Measurements from ENCODE around the gene DNAJB6.
A peak's percentile ranks its signal among the peaks of the same experiment; 100 is the strongest.

Gene DNAJB6

DNA sequence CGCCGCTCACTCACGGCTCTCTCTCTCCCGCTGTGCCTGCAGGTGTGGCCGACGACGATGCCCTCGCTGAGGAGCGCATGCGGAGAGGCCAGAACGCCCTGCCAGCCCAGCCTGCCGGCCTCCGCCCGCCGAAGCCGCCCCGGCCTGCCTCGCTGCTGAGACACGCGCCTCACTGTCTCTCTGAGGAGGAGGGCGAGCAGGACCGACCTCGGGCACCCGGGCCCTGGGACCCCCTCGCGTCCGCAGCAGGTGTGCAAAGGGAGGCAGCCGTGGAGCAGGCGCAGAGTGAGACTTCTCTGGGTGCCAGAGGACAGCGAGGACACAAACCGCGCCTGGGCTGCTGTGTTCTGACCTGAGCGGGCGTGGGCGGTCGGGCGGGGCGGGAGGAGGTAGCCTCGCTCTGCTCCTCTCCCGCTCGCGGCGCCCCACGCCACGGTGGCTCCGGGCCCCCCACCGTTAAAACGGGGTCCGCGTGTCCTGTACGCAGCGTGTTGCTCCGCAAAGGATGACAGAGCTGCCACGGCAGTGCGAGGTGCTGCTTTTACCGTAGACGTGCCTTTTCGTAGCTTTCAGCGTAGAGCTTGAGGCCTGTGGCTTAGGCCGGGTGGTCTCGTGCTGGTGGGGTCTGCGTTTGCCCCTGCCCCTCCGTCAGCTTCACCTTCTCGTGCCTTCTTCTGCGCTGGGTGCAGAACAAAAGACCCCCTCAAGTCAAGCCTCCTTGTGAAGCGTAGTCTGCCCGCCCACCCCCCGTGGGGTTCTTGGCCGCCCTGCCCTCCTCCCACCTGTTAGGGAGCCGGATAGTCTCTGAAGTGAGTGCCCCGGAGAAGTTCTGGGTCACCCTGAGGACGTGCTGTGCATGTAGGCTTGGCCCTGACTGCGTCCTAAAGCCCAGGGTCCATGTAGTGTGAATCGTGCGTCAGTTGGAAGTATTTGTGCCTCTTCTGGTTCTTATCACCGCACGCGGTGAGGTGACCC is 73.2 kb downstream of the DNAJB6 start:
- no peak for DNase-seq (ENCODE audit: low spot score)

GRCh38 chr7:157410831-157411556 is 74.2 kb downstream of the DNAJB6 start:
- no peak for DNase-seq (ENCODE audit: low spot score)

GRCh38 chr7:157411580-157411979 is 74.8 kb downstream of the DNAJB6 start:
- DNase-seq (ENCODE audit: low spot score), result peak; percentile 54

DNA sequence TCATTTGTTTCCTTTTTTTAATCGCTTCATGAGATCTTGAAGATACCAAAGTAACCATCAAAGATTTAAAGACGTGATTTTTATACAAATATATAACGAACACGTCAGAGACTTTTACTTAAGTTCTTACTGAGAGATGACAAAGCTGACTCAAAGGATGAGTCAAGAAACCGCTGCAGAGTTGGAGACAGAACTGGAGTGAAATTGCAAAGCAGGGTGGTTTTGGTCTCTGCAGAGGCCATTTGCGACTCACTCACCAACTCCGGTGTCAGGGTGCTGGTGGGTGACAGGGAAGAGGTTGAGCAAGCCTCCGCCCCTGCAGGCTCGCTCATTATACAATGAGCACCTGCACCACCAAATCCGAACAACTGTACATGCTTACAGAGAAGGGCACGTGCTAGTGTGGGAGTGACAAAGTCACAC is 75.2 kb downstream of the DNAJB6 start:
- DNase-seq (ENCODE audit: low spot score), result peak; percentile 69

DNA sequence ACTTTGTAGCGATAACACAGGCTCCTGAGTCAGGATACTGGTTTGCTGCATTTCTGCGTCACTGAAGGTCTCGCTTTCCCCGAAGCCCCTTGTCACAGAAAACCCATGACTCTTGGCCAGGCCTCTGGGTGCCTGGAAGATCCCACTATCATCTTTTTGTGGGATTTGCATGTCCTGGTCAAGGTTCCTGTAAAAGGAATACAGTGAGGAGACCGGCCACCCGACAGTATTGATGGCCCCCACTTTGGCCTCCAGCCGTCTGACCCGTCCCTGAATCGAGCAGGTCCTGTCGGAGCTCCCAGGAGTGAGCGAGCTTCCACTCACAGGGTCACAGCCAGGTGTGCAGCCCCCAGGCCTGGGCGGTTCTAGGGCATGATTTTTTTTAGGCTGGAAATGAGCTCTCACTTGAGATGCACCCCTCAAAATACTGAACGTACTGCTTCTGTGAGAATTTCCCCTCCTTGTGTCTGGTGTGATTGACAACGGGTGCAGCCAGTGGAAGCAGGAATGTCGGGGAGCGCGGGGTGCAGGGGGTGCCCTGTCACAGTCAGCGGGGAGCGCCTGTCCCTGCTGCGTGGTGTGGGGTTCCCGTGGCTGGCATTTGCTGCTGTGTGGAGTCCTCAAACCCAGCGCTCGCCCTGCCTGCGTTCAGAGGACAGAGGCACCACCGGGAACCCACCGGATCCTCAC is 75.8 kb downstream of the DNAJB6 start:
- DNase-seq (ENCODE audit: low spot score), result no peak

DNA sequence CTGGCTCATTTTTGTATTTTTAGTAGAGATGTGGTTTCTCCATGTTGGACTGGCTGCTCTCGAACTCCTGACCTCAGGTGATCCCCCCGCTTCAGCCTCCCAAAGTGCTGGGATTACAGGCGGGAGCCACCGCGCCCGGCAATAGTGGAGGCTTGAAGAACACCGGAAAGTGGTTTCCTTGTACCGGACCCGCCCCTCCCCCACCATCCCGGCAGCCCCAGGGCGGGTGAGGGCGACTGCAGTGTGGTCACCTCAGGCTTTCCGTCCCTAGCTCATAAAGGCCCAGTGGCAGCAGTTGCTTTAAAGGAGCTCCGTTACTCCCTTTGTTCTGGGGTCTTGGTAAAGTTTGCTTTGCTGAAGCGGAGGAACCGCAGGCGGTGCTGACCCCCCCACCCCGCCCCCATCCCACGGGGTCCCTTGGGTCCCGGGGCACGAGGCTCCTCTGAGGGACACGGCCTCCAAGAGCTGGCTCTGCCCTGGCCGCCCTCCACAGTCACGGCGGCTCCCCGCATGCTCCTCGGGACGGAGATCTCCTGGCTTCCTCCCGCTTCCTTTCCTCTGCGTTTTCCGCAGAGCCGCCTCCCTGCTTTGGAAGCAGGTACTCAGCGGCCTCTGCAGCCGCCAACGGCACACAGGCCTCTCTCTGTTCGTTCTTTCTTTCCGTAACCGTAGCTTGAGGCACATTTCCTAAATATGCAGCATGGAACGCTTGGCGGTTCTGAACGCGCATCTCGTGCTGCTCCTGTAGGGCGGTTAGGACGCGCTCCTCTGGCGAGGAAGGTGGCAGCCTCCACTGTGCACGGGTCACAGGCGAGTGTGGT is 77.3 kb downstream of the DNAJB6 start:
- no peak for DNase-seq (ENCODE audit: low spot score)

DNA sequence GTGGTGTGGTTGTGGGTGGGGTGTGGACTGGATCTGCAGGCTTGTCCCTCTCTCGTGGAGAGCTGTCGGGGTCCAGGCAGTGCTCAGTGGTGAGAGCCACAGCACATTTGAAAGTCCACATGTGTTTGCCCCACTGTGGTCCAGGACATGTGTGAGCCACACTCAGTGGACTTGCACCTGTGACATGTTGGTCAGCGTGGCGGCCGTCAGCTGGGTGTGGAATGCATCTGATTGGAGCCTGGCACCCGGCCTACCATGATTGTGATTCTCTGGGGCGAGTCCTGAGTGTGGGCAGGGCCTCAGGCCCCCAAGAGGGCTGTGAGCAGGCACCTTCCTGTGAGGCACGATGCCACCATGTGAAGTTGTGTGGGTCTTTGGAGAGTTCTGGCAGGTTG is 77.9 kb downstream of the DNAJB6 start:
- no peak for DNase-seq (ENCODE audit: low spot score)

DNA sequence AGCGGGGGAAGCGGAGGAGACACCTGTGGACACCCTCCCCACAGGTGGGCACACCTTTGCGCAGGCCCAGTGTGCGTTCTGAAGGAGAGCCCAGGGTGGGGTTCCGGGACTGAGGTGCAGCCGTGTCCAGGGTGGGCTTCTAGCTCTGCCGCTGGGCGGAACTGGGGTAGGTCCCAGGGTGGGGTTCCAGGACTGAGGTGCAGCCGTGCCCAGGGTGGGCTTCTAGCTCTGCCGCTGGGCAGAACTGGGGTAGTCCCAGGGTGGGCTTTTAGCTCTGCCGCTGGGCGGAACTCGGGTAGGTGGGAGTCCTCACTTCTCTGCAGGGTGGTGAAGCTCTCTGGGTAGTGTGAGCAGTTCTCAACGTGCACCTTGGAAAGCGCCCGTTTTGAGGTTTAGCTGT is 78.7 kb downstream of the DNAJB6 start:
- DNase-seq (ENCODE audit: low spot score), result no peak

DNA sequence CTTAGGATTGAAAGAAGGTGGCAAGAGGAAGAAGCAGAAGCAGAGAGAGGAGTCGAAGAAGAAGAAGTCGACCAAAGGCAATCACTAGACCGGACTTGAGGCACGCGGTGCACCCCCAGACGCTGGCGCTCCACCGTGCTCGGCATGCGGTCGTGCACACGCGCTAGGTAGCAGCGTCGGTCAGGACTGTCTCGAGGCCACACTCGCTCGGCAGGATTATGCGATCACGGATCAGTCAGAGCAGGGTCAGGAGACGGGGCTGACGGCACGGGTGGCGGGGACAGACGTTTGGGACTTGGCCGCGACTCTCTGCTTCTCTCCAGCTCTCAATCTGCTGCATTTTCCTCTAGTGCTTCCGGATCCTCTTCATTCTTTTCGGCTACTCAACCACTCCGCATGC is 79.2 kb downstream of the DNAJB6 start:
- DNase-seq (ENCODE audit: low spot score), result no peak

DNA sequence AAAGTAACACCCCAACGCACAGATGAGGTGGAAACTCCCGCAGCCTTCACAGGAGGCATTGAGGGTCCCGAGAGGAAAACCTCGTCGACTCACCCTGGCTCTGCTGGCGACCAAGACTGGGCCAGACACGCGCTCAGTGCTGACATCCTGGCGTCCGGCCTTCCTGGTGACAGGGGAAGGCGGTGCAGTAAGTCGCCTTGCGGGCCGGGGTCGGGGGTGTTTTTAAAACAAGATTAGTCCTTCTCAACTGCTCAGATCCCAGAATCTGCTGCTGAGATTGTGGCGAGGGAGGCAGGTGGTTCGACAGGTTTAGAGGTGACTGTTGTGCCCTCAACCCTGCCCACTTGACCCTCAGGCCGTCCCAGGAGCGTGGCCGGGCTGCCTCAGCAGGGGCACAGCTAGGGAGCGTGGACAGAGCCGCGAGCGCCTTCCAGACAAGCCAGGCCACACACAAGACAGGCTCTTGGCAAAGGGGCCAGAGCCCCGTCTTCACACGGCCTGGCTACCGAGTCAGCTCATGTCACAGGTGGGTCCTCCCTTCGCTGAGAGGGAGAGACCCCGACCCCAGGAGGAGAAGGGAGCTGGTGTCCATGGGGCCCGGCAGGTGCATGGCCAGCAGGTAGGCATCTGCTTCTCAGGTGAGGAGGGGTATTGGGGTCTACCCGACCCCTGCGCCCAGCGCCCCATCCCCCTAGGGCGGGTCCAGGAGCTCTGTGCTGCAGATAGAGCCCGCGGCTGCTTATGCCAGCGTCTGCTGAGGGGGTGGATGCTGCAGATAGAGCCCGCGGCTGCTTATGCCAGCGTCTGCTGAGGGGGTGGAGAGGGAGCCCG is 81.6 kb downstream of the DNAJB6 start:
- DNase-seq (ENCODE audit: low spot score), result no peak

GRCh38 chr7:157419035-157419293 is 82.2 kb downstream of the DNAJB6 start:
- DNase-seq (ENCODE audit: low spot score), result no peak

GRCh38 chr7:157422279-157422678 is 85.5 kb downstream of the DNAJB6 start:
- DNase-seq (ENCODE audit: low spot score), result no peak

GRCh38 chr7:157423348-157423747 is 86.5 kb downstream of the DNAJB6 start:
- no peak for DNase-seq (ENCODE audit: low spot score)

GRCh38 chr7:157423886-157424565 is 87.2 kb downstream of the DNAJB6 start:
- no peak for DNase-seq (ENCODE audit: low spot score)

- no peak for DNase-seq (ENCODE audit: low spot score)
These were observed 88.4 kb downstream of the DNAJB6 start for GRCh38 chr7:157425137-157425731.

- no peak for DNase-seq (ENCODE audit: low spot score)
These were observed 89.0 kb downstream of the DNAJB6 start for GRCh38 chr7:157425761-157426160.

- no peak for DNase-seq (ENCODE audit: low spot score)
These were observed 89.9 kb downstream of the DNAJB6 start for GRCh38 chr7:157426463-157427301.

GRCh38 chr7:157427811-157428553 is 91.2 kb downstream of the DNAJB6 start:
- no peak for DNase-seq (ENCODE audit: low spot score)

All from CD4-positive, alpha-beta T cell treated with Interleukin-15 for 4 hours (primary cell).